Astrocyte of the cerebellum (primary cell): Measurements from ENCODE around the gene KATNAL1.

Experiments used
- DNase-seq: peaks from one replicate; pipeline ENCODE4 v3.0.0-alpha.2; 2011; ENCODE audit warnings: low read depth
- H3K4me3 ChIP-seq: 2 replicates; pipeline ENCODE4 v1.5.1; 2011; ENCODE audit warnings: mild to moderate bottlenecking, low read depth, low read length, moderate library complexity
- in situ Hi-C: cut with HindIII; loops from 2 replicates; pipeline ENCODE4 v1.10.0; 2017; ENCODE audit warnings: low sequenced_read_pairs
- TF ChIP-seq, protein P1 (sequence below): IDR thresholded peaks from 2 replicates; pipeline ENCODE4 v1.5.1; 2012; ENCODE audit warnings: low read length, low read depth, moderate library complexity, mild to moderate bottlenecking; ENCODE audit errors: missing control alignments

KATNAL1 gene

GRCh38 chr13:30321256-30321655 is 13.9 kb upstream of the KATNAL1 start:
- in situ Hi-C loops: no loop called here
- no peak overlapping the region for H3K4me3 ChIP-seq

DNA sequence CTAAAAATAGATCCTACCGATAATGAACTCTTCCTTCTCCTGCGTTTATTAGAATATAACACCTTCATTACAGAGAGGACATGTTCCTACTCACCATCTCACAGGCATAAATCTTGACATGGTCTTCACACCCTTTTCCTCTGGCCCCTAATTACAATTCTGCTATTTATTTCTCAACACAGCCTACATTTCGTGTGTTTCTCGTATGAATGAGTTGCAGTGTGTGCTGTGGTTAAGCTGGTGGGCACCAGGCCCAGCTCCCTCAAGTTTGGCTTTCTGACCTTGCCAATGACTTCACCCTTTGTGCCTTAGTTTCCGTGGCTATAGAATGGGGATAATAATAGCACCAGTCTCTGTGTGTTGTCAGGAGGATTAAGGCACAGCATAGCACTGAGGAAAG is 12.3 kb upstream of the KATNAL1 start:
- TF ChIP-seq, protein P1, sequence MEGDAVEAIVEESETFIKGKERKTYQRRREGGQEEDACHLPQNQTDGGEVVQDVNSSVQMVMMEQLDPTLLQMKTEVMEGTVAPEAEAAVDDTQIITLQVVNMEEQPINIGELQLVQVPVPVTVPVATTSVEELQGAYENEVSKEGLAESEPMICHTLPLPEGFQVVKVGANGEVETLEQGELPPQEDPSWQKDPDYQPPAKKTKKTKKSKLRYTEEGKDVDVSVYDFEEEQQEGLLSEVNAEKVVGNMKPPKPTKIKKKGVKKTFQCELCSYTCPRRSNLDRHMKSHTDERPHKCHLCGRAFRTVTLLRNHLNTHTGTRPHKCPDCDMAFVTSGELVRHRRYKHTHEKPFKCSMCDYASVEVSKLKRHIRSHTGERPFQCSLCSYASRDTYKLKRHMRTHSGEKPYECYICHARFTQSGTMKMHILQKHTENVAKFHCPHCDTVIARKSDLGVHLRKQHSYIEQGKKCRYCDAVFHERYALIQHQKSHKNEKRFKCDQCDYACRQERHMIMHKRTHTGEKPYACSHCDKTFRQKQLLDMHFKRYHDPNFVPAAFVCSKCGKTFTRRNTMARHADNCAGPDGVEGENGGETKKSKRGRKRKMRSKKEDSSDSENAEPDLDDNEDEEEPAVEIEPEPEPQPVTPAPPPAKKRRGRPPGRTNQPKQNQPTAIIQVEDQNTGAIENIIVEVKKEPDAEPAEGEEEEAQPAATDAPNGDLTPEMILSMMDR: no peak
- no peak for DNase-seq
- in situ Hi-C loops: no loop called here
- no peak overlapping the region for H3K4me3 ChIP-seq

More at GRCh38 chr13:30321256-30321655, 13.9 kb upstream of the KATNAL1 start:
- no peak for DNase-seq
- TF ChIP-seq, protein P1: no peak

- TF ChIP-seq, protein P1: no peak
- DNase-seq: no peak
- no peak overlapping the region for H3K4me3 ChIP-seq
- in situ Hi-C loops: no loop called here
Observed at GRCh38 chr13:30319130-30319529, 11.8 kb upstream of the KATNAL1 start.

DNA sequence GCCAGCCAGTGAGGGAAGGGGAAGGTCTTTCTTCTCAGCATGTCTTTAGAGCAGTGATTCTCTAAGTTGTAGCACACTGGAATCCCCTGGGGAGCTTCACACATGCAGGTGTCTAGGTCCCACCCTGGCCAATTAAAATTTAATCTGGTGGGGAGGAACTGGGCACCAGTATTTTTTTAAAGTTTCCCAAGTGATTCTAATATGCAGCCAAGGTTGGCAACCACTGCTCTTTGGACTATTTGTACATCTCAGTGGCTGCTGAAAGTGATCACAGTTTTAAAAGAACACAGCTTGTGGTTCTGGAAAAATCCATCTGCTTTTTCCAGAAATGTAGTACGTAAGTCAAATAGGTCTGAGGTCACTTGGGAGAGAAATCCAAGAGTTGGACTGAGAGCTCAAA is 10.7 kb upstream of the KATNAL1 start:
- H3K4me3 ChIP-seq: no peak overlapping the region
- in situ Hi-C loops: no loop called here
- TF ChIP-seq, protein P1: no peak
- DNase-seq: no peak

DNA sequence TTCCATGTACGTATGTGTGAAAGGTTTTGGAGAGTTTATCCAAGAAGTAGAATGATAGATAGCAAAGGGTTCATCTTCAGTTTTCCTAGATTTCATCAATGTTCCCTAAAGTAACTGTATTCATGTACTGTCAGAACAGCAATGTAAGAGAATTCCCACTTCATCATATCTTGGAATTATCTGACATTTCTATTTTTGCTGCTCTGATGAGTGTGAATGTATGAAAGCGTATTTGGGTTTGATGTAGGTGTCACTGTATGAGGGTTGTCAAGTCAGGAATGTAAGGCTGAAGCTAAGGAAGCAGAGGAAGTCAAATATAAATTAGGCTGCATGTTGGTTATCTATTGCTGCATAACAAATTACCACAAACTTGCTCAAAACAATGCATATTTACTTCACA is 7.2 kb upstream of the KATNAL1 start:
- in situ Hi-C loops: no loop called here
- DNase-seq: no peak
- TF ChIP-seq, protein P1: no peak
- no peak overlapping the region for H3K4me3 ChIP-seq

DNA sequence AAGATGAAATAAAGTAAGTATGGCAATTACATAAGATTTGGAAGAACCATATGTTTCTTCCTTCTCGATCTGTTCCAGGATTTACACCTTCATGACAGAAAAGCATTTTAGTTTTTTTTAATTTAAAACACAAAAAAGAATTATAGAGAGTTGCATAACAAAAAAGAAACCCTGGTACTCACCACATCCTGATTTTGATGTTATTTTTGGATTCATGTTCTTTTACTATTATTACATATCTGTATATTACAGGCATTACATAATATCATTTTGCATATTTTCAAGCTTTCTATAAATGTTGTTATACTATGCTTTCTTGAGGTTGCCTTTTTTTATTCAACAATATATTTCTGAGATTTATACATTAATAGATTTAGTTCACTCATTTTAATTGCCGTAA is 6.7 kb upstream of the KATNAL1 start:
- in situ Hi-C loops: no loop called here
- no peak for DNase-seq
- TF ChIP-seq, protein P1: no peak
- no peak overlapping the region for H3K4me3 ChIP-seq

DNA sequence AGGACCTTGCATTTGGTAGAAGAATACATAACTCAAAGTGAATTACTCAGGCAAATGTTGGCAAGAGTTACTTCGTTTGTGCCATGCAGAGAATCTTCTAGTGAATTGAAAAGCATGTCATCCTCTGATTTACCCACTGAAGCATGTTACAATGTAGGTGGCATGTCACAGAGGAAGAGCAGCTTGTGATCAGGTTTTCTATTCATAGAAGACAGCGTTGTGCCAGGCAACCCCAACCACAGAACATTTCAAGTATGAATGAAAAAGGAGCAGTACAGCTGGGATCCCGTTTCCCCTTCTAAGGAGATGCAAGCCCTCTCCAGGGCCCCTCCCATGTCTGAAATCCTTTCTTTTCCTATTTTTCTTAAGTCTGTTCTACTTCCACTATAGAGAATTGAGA is 6.0 kb upstream of the KATNAL1 start:
- in situ Hi-C loops: no loop called here
- H3K4me3 ChIP-seq: no peak overlapping the region
- TF ChIP-seq, protein P1: no peak
- no peak for DNase-seq
